SU-DHL-6 (cell line): ENCODE data around the gene ABCC10.

Experiments
- H2AFZ ChIP-seq: fragments of 200-600 bp; sonication (generic); 2 replicates; pipeline ENCODE4 v1.6.1; 2014; ENCODE audit warnings: low read depth, mild to moderate bottlenecking, moderate library complexity, mixed read lengths, antibody characterized with exemption, low read length; ENCODE audit not compliant: severe bottlenecking
- H3F3A ChIP-seq: fragments of 200-600 bp; shearing (Covaris generic); 2 replicates; pipeline ENCODE4 v1.6.0; 2016; ENCODE audit warnings: antibody characterized with exemption, mild to moderate bottlenecking; ENCODE audit not compliant: insufficient read depth
- H3K27ac ChIP-seq: fragments of 200-600 bp; sonication (generic); 2 replicates; pipeline ENCODE4 v1.5.1; 2016; ENCODE audit warnings: low read depth, mild to moderate bottlenecking, low read length, moderate library complexity, mixed read lengths
- H3K27me3 ChIP-seq: fragments of 200-600 bp; sonication (generic), shearing (Covaris generic); 2 replicates; pipeline ENCODE4 v1.6.0; 2014; ENCODE audit warnings: mild to moderate bottlenecking, low read length
- H3K36me3 ChIP-seq: fragments of 200-600 bp; sonication (generic); 2 replicates; pipeline ENCODE4 v1.6.1; 2014; ENCODE audit warnings: mild to moderate bottlenecking, low read length, mixed read lengths
- H3K4me2 ChIP-seq: fragments of 300-600, 200-600 bp; shearing (Covaris generic), sonication (generic); 2 replicates; pipeline ENCODE4 v1.6.0; 2014; ENCODE audit warnings: low read length, low read depth, mild to moderate bottlenecking; ENCODE audit not compliant: poor library complexity, severe bottlenecking
- H3K4me3 ChIP-seq: fragments of 200-600 bp; sonication (generic); 2 replicates; pipeline ENCODE4 v1.5.1; 2014; ENCODE audit warnings: antibody characterized with exemption, low read length, mild to moderate bottlenecking, mixed read lengths; ENCODE audit not compliant: insufficient read depth, poor library complexity, severe bottlenecking
- H3K79me2 ChIP-seq: fragments of 200-600 bp; sonication (generic); 2 replicates; pipeline ENCODE4 v1.6.1; 2014; ENCODE audit warnings: mild to moderate bottlenecking, low read length, moderate library complexity; ENCODE audit not compliant: insufficient read depth
- H3K9ac ChIP-seq: fragments of 200-600 bp; sonication (generic); 2 replicates; pipeline ENCODE4 v1.7.0; 2014; ENCODE audit warnings: mild to moderate bottlenecking, low read length
- H3K9me2 ChIP-seq: fragments of 200-600 bp; sonication (generic); replicated peaks from 2 replicates; pipeline ENCODE4 v1.6.1; 2014; ENCODE audit warnings: low read length; ENCODE audit not compliant: insufficient read depth
- H3K9me3 ChIP-seq: fragments of 200-600 bp; sonication (generic); 2 replicates; pipeline ENCODE4 v1.6.1; 2014; ENCODE audit warnings: low read length, mixed read lengths; ENCODE audit not compliant: insufficient read depth
- H4K20me1 ChIP-seq: fragments of 200-600 bp; sonication (generic); 2 replicates; pipeline ENCODE4 v1.6.1; 2014; ENCODE audit warnings: low read depth, mild to moderate bottlenecking, antibody characterized with exemption, low read length, moderate library complexity, mixed read lengths
- CTCF ChIP-seq: fragments of 200-600 bp; sonication (generic); IDR thresholded peaks from one replicate; pipeline ENCODE4 v1.5.1; 2017; ENCODE audit warnings: antibody characterized with exemption, mild to moderate bottlenecking, low read length, moderate library complexity; ENCODE audit not compliant: insufficient read depth, poor library complexity, severe bottlenecking
- EZH2phosphoT487 ChIP-seq: fragments of 200-600 bp; sonication (generic), shearing (Covaris generic); conservative IDR thresholded peaks from 2 replicates; pipeline ENCODE4 v1.6.1; 2018; ENCODE audit warnings: mild to moderate bottlenecking, antibody characterized with exemption, low read length, moderate library complexity, mixed read lengths

Gene ABCC10

GRCh38 chr6:43448916-43449315 lies 21.6 kb downstream of the ABCC10 start:
- no peaks in the 10 kb centered on the region for H3K79me2 ChIP-seq
- H3K27me3 ChIP-seq = no peaks in the 10 kb centered on the region
- 0 out of 2 replicates have a peak, but pooled peaks cover 6% of the 10 kb centered on the region for H3K36me3 ChIP-seq
- no peak overlapping the region for H3K27ac ChIP-seq
- no peaks in the 10 kb centered on the region for H3K9me3 ChIP-seq
- H3K4me3 ChIP-seq = no peak overlapping the region
- peaks cover 8% of the 10 kb centered on the region for H3F3A ChIP-seq
- no peak overlapping the region for H3K9ac ChIP-seq
- no peak for TF ChIP-seq EZH2phosphoT487
- TF ChIP-seq CTCF = no peak
- H2AFZ ChIP-seq = no peak overlapping the region
- no peak overlapping the region for H3K4me2 ChIP-seq
- H3K9me2 ChIP-seq = no peaks in the 10 kb centered on the region
- no peaks in the 10 kb centered on the region for H4K20me1 ChIP-seq

- no peak overlapping the region for H3K4me3 ChIP-seq
Observed at GRCh38 chr6:43450699-43451131, 23.4 kb downstream of the ABCC10 start.

GRCh38 chr6:43451348-43451747 lies 24.0 kb downstream of the ABCC10 start:
- H3K27ac ChIP-seq = no peak overlapping the region
- no peaks in the 10 kb centered on the region for H4K20me1 ChIP-seq
- no peaks in the 10 kb centered on the region for H3K27me3 ChIP-seq
- H3K9me3 ChIP-seq = no peaks in the 10 kb centered on the region
- H3K9ac ChIP-seq = no peak overlapping the region
- no peak overlapping the region for H3K4me2 ChIP-seq
- H3F3A ChIP-seq = peaks cover 12% of the 10 kb centered on the region
- H3K4me3 ChIP-seq = no peak overlapping the region
- H3K9me2 ChIP-seq = no peaks in the 10 kb centered on the region
- H2AFZ ChIP-seq = no peak overlapping the region
- no peaks in the 10 kb centered on the region for H3K79me2 ChIP-seq
- H3K36me3 ChIP-seq = 0 out of 2 replicates have a peak, but pooled peaks cover 6% of the 10 kb centered on the region
- TF ChIP-seq EZH2phosphoT487 = no peak
- TF ChIP-seq CTCF = no peak

More at GRCh38 chr6:43450699-43451131, 23.4 kb downstream of the ABCC10 start:
- Histone ChIP-seq H3K36me3 (0 out of 2 replicates have a peak, but pooled peaks cover 6% of the 10 kb centered on the region), H3K4me2 (no peak overlapping the region), H3K79me2 (no peaks in the 10 kb centered on the region), H3K9ac (no peak overlapping the region), H3K27me3 (no peaks in the 10 kb centered on the region), H2AFZ (no peak overlapping the region), H3K9me2 (no peaks in the 10 kb centered on the region), H4K20me1 (no peaks in the 10 kb centered on the region), H3F3A (peaks cover 12% of the 10 kb centered on the region), H3K9me3 (no peaks in the 10 kb centered on the region), H3K27ac (no peak overlapping the region)
- TF ChIP-seq EZH2phosphoT487 = no peak
- TF ChIP-seq CTCF = no peak

GRCh38 chr6:43451939-43452338 lies 24.6 kb downstream of the ABCC10 start:
- Histone ChIP-seq H3K4me3 (no peak overlapping the region), H3K4me2 (no peak overlapping the region), H3K27ac (no peak overlapping the region), H3K9ac (no peak overlapping the region), H3K36me3 (0 out of 2 replicates have a peak, but pooled peaks cover 6% of the 10 kb centered on the region), H3K9me2 (no peaks in the 10 kb centered on the region), H3F3A (peaks cover 14% of the 10 kb centered on the region), H3K9me3 (no peaks in the 10 kb centered on the region), H3K27me3 (no peaks in the 10 kb centered on the region), H4K20me1 (no peaks in the 10 kb centered on the region), H3K79me2 (no peaks in the 10 kb centered on the region), H2AFZ (no peak overlapping the region)
- no peak for TF ChIP-seq EZH2phosphoT487
- no peak for TF ChIP-seq CTCF
